ENCODE measurements around the gene ACVR1C. TPM values are rescaled to one million over a fixed set of nuclear protein-coding genes. Genes with fewer than 3 reads are reported as not detected.
"Not testable (repeated sequence)": the region's sequence is repeated elsewhere in the genome, so short reads cannot be mapped to it uniquely, and the experiment has no call there.

ACVR1C gene
- total RNA-seq, 1 donor, result 4.1 TPM

DNA sequence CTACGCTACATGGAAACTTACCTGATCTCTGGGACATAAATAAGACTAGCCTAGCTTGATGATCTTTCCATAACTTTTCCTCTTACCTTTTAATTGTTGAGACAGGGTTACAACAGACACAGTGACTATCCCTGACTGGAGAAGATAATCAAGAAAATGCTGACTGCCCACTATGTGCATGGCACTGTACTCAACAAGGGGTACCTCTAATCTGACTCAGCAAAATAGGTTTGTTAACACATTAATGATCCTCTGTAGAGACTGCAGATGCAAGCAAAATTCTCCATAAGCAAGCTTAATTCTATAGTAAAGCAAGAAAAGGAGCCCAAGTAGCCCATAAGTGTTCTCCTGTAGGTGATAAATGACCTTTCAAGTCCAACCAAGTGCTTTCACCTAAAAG lies 25.5 kb downstream of the ACVR1C start:
- no peaks in the 10 kb centered on the region for H3K4me1 ChIP-seq (ENCODE audit: insufficient read depth, low read length)
- no peak overlapping the region for H3K4me3 ChIP-seq (ENCODE audit: low read length)
- no peaks in the 10 kb centered on the region for H3K9me3 ChIP-seq (ENCODE audit: low read depth, low read length)
- H3K27me3 ChIP-seq (ENCODE audit: insufficient read depth, low read length), result no peaks in the 10 kb centered on the region

DNA sequence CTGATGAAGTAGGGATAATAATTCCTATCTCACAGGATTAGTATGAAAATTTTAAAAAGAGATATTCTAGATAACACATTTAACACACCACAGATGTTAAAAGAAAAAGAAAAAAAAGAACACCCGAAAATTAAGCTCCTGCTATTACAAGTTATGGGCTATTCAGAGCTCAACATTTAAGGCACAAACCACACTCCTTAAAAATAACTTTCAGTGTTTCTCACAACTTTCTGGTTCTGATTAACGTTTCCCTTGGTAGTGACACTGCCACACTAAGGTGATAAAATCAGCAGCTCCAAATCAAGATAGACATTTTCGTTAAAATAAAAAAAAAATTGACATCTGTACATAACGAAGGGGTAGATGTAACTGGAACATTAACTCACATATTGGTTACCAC lies 26.9 kb downstream of the ACVR1C start:
- Histone ChIP-seq H3K4me3 (ENCODE audit: low read length) (no peak overlapping the region), H3K27me3 (ENCODE audit: insufficient read depth, low read length) (peaks cover 6% of the 10 kb centered on the region), H3K4me1 (ENCODE audit: insufficient read depth, low read length) (peaks cover 4% of the 10 kb centered on the region), H3K9me3 (ENCODE audit: low read depth, low read length) (no peaks in the 10 kb centered on the region)

DNA sequence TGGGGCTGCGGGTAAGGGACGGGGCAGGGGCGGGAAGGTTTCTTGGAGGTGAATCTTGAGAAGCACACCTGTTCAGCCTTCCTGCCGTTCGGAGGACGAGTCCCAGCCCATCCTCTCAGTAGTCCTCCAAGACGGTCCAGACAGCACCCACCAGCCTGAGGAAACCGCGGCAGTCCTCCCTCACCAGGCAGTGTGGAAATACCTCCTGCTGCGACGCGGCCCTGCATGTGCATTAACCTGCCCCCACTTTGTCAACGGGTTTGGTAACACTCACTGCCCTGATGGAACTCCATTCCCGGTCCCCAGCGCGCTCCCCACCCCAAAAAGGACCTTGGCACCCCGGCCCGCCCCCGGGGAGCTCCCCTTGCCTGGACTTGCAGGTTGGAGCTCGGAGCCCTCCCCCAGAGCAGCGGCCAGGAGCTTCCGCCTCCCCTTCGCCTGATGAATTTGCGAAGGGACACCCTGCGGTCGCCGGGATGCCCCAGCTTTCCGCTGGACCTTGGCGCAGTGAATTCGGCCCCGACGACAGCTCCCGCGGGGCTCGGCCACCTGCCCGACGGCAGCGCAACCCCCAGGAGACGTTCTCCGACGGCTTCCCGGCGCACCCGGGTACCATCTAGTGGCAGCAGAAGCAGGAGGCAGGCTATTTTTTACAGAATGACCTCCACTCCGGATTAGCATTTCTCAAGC lies 31.5 kb downstream of the ACVR1C start:
- Histone ChIP-seq H3K27me3 (ENCODE audit: insufficient read depth, low read length) (peaks cover 6% of the 10 kb centered on the region), H3K4me3 (ENCODE audit: low read length) (no peak overlapping the region)

DNA sequence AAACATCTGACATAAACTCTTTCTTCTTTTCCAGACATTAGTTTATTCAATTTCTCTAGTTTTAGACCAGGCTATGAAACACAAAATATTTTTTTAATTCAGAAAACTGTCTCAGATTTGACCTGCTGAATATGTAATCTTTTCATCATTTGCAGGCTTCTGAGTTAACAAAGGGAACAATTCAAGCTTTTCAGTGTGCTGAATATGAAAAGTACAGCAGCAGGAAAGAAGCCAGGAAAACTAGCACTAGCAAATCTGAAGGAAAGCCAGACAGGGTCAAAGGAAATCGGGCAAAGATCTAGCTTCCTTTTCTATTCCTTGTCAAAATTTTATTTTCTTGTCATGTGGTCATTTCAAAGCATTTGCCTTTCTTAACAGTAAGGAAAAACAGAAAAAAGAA lies 35.3 kb downstream of the ACVR1C start:
- Histone ChIP-seq H3K4me1 (ENCODE audit: insufficient read depth, low read length) (peaks cover 4% of the 10 kb centered on the region), H3K4me3 (ENCODE audit: low read length) (no peak overlapping the region), H3K27me3 (ENCODE audit: insufficient read depth, low read length) (peaks cover 6% of the 10 kb centered on the region), H3K9me3 (ENCODE audit: low read depth, low read length) (no peaks in the 10 kb centered on the region)

More for the DNA sequence above, 31.5 kb downstream of the ACVR1C start:
- H3K4me1 ChIP-seq (ENCODE audit: insufficient read depth, low read length), result peaks cover 4% of the 10 kb centered on the region
- H3K9me3 ChIP-seq (ENCODE audit: low read depth, low read length), result no peaks in the 10 kb centered on the region

DNA sequence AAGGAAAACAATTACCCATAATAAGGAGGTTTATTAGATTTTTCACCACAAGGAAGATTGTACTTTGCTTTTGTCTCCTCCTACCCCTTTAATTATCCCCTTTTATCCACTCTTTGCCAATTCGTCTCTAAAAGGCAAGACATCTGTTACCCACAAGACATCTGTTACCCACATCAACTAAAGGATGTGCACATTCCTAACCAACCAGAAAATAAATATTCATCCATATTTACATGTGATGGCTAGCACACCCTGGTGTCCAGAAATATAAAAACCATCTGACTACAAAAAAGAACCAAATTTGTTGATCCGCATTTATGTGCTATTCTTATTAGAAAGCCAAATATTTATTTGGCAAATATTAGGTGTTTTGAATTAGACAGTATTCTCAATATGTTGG lies 35.7 kb downstream of the ACVR1C start:
- Histone ChIP-seq H3K27me3 (ENCODE audit: insufficient read depth, low read length) (peaks cover 6% of the 10 kb centered on the region), H3K4me1 (ENCODE audit: insufficient read depth, low read length) (peaks cover 4% of the 10 kb centered on the region), H3K4me3 (ENCODE audit: low read length) (no peak overlapping the region), H3K9me3 (ENCODE audit: low read depth, low read length) (no peaks in the 10 kb centered on the region)

DNA sequence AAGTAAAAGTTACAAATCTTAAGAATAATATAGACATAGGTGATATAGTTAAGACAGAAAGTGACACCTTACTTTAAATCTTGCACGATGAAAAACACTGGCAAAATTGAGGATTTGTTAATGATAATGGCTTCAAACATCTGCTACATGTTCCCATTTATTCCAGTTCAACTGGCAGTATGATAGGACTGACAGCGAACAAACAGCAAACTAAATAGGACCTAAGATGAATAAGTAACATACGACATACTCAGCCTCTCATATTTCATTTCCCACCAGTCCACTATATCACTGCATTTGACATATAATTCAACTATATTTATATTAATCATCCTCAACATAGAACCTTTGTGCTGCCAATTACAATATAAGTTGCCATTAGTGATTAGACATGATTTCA lies 36.3 kb downstream of the ACVR1C start:
- no peaks in the 10 kb centered on the region for H3K9me3 ChIP-seq (ENCODE audit: low read depth, low read length)
- H3K27me3 ChIP-seq (ENCODE audit: insufficient read depth, low read length), result peaks cover under 1% of the 10 kb centered on the region
- no peak overlapping the region for H3K4me3 ChIP-seq (ENCODE audit: low read length)
- H3K4me1 ChIP-seq (ENCODE audit: insufficient read depth, low read length), result peaks cover 3% of the 10 kb centered on the region

DNA sequence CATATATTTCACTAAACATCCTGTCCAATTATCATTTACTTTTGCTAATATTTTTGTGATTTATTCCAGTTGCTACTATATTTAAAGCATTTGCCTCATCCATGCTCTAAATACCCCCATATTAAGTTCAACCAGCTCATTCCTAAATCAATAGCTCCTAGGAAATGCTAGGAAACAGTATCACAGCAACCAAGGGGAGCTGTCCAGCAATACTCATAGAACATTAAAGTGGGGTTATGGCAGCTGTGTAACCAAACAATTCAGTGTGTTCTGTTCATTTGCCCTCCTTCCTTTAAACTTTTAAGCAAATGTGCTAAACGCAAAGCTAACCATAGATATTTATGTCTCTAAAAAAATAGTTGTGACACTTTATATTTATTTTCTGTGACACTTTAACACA lies 41.1 kb downstream of the ACVR1C start:
- H3K27me3 ChIP-seq (ENCODE audit: insufficient read depth, low read length), result no peaks in the 10 kb centered on the region
- H3K4me3 ChIP-seq (ENCODE audit: low read length), result no peak overlapping the region
- no peaks in the 10 kb centered on the region for H3K9me3 ChIP-seq (ENCODE audit: low read depth, low read length)
- H3K4me1 ChIP-seq (ENCODE audit: insufficient read depth, low read length), result no peaks in the 10 kb centered on the region

DNA sequence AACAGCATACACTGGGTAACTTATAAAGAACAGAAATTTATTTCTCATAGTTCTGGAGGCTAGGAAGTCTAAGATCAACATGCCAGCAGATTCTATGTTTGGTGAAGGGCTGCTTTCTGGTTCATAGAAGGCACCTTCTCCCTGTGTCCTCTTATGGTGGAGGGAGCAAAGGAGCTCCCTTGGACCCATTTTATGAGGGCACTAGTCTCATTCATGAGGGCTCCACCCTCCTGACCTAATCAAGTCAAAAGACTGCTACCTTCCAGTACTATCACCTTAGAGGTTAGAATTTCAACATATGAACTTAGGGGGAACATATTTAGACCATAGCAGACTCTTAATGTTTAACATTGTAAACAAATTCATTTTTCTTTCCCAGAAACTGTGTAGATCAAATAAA lies 54.5 kb downstream of the ACVR1C start:
- H3K27me3 ChIP-seq (ENCODE audit: insufficient read depth, low read length), result no peaks in the 10 kb centered on the region
- no peak overlapping the region for H3K4me3 ChIP-seq (ENCODE audit: low read length)
- no peaks in the 10 kb centered on the region for H3K4me1 ChIP-seq (ENCODE audit: insufficient read depth, low read length)
- no peaks in the 10 kb centered on the region for H3K9me3 ChIP-seq (ENCODE audit: low read depth, low read length)

DNA sequence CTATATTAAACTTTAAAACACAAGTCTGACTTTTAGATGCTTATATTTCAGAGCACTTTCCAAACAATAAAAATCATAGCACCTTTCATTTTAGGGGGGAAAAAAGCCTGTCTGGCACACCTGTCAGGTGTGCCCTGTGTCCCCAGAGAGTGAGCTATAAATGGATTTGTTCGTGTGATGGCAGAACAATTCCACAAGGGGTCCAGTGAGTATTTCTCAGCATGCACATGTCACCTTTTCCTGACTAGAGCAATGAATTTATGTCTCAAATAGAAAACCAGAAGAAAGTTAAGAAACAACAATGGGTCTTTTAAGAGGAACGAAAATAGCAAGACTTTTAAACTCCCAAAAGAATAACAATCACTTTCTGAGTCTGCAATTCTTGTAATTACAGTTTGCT lies 55.9 kb downstream of the ACVR1C start:
- Histone ChIP-seq H3K4me3 (ENCODE audit: low read length) (no peak overlapping the region), H3K27me3 (ENCODE audit: insufficient read depth, low read length) (no peaks in the 10 kb centered on the region), H3K4me1 (ENCODE audit: insufficient read depth, low read length) (no peaks in the 10 kb centered on the region), H3K9me3 (ENCODE audit: low read depth, low read length) (no peaks in the 10 kb centered on the region)

DNA sequence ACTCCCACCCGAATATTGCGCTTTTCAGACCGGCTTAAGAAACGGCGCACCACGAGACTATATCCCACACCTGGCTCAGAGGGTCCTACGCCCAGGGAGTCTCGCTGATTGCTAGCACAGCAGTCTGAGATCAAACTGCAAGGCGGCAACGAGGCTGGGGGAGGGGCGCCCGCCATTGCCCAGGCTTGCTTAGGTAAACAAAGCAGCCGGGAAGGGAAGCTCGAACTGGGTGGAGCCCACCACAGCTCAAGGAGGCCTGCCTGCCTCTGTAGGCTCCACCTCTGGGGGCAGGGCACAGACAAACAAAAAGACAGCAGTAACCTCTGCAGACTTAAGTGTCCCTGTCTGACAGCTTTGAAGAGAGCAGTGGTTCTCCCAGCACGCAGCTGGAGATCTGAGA lies 62.0 kb downstream of the ACVR1C start:
- not testable (repeated sequence) for H3K9me3 ChIP-seq (ENCODE audit: low read depth, low read length); H3K4me3 ChIP-seq (ENCODE audit: low read length); H3K4me1 ChIP-seq (ENCODE audit: insufficient read depth, low read length); H3K27me3 ChIP-seq (ENCODE audit: insufficient read depth, low read length)

DNA sequence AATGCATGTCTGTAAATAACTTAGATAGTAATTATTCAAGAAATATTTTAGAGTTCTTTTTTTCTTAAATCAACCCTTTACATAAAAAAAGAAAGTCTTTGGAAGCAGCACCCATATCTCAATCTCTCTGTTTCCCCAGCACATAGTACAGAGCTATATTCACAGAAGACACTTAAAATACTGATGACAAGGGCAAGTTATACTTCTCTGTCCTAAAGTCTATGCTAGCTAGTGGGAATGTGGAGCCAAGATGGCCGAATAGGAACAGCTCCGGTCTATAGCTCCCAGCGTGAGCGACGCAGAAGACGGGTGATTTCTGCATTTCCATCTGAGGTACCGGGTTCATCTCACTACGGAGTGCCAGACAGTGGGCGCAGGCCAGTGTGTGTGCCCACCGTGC lies 62.6 kb downstream of the ACVR1C start:
- H3K4me1 ChIP-seq (ENCODE audit: insufficient read depth, low read length); H3K4me3 ChIP-seq (ENCODE audit: low read length); H3K9me3 ChIP-seq (ENCODE audit: low read depth, low read length); H3K27me3 ChIP-seq (ENCODE audit: insufficient read depth, low read length): not testable (repeated sequence)

DNA sequence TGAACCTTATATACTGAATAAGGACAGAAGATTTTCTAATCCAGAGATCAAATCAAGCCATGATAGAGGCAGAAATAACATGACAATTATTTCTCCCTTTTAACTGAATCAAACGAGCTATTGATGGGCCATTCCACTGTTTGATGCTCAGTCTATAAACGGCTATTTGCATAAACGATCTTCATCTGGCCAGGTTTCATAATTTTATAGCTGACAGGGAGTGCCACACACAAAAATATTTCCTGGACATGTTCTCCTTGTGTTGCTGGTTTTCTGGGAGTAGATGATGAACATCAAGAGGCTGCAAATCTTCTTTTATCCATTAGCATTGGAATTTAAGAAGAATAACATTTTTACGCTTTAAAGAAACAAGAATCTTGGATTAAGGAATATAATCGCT lies 63.1 kb downstream of the ACVR1C start:
- no peaks in the 10 kb centered on the region for H3K4me1 ChIP-seq (ENCODE audit: insufficient read depth, low read length)
- no peaks in the 10 kb centered on the region for H3K9me3 ChIP-seq (ENCODE audit: low read depth, low read length)
- H3K4me3 ChIP-seq (ENCODE audit: low read length), result no peak overlapping the region
- no peaks in the 10 kb centered on the region for H3K27me3 ChIP-seq (ENCODE audit: insufficient read depth, low read length)

DNA sequence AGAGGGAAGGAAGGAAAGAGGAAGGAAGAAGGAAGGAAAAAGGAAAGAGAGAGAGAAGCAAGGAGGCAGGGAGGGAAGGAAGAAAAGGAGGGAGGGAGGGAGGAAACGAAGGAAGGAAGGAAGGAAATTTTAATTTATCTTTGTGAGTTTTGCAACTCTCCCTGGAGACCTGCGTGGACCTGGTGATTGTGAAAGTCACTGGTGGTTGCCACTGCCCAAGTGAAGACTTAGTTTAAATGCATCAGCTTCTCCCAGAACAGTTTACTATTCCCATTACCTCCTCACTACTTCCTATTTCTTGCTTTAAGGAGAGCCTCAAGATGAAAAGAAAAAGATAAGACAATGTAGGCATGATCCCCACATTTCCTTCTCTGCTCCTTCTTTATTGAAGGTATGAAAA lies 68.8 kb downstream of the ACVR1C start:
- no peaks in the 10 kb centered on the region for H3K9me3 ChIP-seq (ENCODE audit: low read depth, low read length)
- no peaks in the 10 kb centered on the region for H3K4me1 ChIP-seq (ENCODE audit: insufficient read depth, low read length)
- no peaks in the 10 kb centered on the region for H3K27me3 ChIP-seq (ENCODE audit: insufficient read depth, low read length)
- no peak overlapping the region for H3K4me3 ChIP-seq (ENCODE audit: low read length)

DNA sequence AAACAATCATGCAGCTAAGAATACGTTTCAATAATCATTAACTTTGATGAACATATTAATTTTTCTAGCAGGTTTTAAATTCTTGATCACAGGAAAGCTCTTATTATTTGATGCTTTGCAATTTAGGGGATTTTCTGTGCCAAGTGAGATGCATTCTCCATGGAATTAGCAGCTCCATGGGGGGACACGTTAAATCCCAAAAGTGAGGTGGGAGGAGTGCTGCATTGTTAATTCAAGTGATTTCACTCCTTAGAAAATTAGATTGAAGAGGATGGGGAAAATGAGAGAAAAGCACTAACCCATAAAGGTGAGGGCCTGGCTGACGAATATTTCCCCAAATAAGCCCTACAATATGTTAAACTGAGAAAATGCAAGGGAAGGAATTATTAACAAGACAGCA lies 69.2 kb downstream of the ACVR1C start:
- Histone ChIP-seq H3K27me3 (ENCODE audit: insufficient read depth, low read length) (no peaks in the 10 kb centered on the region), H3K4me1 (ENCODE audit: insufficient read depth, low read length) (no peaks in the 10 kb centered on the region), H3K9me3 (ENCODE audit: low read depth, low read length) (no peaks in the 10 kb centered on the region), H3K4me3 (ENCODE audit: low read length) (no peak overlapping the region)

DNA sequence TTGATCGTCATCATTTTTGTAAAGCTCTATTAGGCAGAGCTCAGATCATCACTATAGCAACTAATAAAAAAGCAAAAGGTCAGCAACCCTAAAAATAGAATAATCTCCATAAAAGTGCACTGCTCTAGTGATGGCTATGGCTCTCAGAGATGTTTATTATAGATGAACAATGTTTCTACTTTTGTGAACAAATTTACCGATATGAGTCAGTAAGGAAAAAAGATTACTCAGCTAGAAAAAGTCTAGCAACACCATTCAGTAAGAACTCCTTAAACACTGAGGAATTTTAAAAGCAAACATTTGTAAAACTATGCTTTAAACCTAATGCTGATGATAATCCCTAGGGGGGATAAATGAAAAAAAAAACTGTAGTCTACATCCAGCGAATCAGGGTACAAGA lies 69.6 kb downstream of the ACVR1C start:
- H3K4me3 ChIP-seq (ENCODE audit: low read length), result no peak overlapping the region
- no peaks in the 10 kb centered on the region for H3K9me3 ChIP-seq (ENCODE audit: low read depth, low read length)
- no peaks in the 10 kb centered on the region for H3K27me3 ChIP-seq (ENCODE audit: insufficient read depth, low read length)
- H3K4me1 ChIP-seq (ENCODE audit: insufficient read depth, low read length), result no peaks in the 10 kb centered on the region

DNA sequence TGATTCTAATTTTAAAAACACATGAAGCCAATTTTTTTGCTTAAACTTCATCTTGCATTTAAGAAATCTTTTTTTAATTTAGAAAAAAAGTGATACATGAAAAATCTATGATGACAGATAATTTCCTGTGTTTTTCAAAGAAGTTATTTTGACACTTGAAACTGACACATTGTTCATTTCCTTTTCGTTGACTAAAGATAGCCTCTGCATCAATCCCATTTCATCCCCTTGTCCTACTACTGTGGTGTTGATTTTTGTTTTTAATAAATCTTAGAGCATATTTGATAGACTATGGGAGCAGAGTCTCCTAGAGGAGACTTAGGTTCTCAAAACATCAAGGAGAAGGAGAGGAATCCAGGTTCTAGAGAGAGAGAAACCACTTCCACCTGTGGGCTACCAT lies 70.9 kb downstream of the ACVR1C start:
- no peaks in the 10 kb centered on the region for H3K4me1 ChIP-seq (ENCODE audit: insufficient read depth, low read length)
- no peaks in the 10 kb centered on the region for H3K9me3 ChIP-seq (ENCODE audit: low read depth, low read length)
- H3K4me3 ChIP-seq (ENCODE audit: low read length), result no peak overlapping the region
- H3K27me3 ChIP-seq (ENCODE audit: insufficient read depth, low read length), result no peaks in the 10 kb centered on the region
